ENCODE measurements around the gene SAMD4B.

SAMD4B gene

DNA sequence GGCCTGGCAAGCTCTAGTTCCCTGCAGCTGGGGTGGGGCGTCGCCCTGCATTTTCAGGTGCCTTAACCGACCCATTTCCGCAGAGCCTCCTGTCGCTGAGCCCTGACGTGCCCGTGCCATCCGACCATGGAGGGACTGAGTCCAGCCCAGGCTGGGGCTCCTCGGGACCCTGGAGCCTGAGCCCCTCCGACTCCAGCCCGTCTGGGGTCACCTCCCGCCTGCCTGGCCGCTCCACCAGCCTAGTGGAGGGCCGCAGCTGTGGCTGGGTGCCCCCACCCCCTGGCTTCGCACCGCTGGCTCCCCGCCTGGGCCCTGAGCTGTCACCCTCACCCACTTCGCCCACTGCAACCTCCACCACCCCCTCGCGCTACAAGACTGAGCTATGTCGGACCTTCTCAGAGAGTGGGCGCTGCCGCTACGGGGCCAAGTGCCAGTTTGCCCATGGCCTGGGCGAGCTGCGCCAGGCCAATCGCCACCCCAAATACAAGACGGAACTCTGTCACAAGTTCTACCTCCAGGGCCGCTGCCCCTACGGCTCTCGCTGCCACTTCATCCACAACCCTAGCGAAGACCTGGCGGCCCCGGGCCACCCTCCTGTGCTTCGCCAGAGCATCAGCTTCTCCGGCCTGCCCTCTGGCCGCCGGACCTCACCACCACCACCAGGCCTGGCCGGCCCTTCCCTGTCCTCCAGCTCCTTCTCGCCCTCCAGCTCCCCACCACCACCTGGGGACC is 65.6 kb downstream of the SAMD4B start:
- peak in 1 of 3 donors; percentile 46 for DNase-seq (ENCODE audit: low read depth in 3 of 3, low spot score in 1 of 3)

DNA sequence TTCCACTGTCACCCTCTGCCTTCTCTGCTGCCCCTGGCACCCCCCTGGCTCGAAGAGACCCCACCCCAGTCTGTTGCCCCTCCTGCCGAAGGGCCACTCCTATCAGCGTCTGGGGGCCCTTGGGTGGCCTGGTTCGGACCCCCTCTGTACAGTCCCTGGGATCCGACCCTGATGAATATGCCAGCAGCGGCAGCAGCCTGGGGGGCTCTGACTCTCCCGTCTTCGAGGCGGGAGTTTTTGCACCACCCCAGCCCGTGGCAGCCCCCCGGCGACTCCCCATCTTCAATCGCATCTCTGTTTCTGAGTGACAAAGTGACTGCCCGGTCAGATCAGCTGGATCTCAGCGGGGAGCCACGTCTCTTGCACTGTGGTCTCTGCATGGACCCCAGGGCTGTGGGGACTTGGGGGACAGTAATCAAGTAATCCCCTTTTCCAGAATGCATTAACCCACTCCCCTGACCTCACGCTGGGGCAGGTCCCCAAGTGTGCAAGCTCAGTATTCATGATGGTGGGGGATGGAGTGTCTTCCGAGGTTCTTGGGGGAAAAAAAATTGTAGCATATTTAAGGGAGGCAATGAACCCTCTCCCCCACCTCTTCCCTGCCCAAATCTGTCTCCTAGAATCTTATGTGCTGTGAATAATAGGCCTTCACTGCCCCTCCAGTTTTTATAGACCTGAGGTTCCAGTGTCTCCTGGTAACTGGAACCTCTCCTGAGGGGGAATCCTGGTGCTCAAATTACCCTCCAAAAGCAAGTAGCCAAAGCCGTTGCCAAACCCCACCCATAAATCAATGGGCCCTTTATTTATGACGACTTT is 66.4 kb downstream of the SAMD4B start:
- DNase-seq (ENCODE audit: low read depth in 3 of 3, low spot score in 1 of 3): no peak

DNA sequence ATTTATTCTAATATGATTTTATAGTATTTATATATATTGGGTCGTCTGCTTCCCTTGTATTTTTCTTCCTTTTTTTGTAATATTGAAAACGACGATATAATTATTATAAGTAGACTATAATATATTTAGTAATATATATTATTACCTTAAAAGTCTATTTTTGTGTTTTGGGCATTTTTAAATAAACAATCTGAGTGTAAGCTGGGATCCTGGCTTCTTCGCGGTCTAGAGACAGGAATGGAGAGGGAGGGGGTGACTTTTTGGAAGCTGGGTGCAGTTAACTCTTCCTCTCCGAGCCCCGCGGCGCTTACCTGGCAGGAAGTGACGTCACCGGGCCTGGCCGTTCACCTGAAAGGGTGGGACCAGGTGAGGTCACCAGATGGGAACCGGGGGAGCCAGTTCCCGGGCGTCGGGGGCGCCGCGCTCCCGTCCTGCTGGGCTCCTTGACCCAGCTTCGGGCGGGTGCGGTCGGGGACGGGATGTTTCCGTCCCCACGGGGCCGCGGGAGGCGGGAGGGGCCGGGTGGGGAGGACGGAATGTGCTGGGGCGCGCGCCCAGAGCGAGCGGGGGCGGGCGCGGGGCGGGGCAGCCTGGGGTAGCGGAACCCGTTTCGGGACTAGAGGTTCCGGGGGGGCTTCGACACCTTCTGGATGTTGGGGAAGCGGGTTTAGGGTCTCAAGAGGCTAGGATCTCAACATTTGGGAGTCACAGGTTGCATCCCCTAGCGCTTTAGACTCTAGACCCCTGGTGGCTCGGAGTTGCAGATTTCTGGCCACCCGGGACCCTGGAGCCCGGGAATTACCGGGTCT is 67.2 kb downstream of the SAMD4B start:
- DNase-seq (ENCODE audit: low read depth in 3 of 3, low spot score in 1 of 3): peak; percentile 67 to 85 (median 84)

DNA sequence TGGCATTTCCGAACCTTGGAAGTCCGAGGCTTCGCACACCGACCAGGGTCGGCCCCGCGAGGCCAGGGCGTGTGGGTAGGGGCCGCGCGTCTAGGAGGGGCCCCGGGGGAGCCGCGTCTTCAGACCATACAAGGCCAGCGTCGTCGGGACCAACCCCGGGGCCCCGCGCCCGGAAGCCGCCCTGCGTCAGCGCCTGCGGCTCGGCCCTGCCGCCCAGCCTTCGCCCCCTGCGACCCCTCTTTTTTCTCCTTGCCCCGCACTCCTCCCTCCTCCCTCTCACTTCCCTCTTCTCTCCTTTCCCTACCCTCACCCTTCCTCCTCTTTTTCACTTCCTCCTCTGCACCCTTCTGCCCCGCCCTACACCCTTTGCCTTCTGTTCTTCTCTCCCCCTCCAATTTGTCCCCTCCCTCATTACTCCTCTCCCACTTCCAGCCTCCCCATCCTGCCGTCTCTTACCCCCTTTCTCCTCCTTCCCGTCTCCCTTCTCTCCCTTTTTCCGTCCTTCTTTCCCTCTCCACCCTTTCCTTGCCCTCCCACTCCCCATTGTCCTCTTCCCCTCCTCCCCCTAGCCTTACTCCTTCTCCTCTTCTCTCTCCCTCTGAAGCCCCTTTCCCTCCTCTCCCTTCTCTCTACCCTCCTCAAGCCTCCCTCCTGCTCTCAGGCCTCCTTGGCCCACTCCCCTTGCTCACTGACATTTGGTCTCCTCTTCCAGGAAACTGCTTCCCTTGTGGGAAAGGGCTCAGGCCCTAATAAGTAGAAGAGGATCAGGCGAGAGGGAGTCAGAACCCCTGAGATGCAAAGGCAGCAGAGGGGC is 68.0 kb downstream of the SAMD4B start:
- peak in 2 of 3 donors; percentile 58 to 65 for DNase-seq (ENCODE audit: low read depth in 3 of 3, low spot score in 1 of 3)

GRCh38 chr19:39410831-39411080 is 68.5 kb downstream of the SAMD4B start:
- DNase-seq (ENCODE audit: low read depth in 3 of 3, low spot score in 1 of 3): no peak

DNA sequence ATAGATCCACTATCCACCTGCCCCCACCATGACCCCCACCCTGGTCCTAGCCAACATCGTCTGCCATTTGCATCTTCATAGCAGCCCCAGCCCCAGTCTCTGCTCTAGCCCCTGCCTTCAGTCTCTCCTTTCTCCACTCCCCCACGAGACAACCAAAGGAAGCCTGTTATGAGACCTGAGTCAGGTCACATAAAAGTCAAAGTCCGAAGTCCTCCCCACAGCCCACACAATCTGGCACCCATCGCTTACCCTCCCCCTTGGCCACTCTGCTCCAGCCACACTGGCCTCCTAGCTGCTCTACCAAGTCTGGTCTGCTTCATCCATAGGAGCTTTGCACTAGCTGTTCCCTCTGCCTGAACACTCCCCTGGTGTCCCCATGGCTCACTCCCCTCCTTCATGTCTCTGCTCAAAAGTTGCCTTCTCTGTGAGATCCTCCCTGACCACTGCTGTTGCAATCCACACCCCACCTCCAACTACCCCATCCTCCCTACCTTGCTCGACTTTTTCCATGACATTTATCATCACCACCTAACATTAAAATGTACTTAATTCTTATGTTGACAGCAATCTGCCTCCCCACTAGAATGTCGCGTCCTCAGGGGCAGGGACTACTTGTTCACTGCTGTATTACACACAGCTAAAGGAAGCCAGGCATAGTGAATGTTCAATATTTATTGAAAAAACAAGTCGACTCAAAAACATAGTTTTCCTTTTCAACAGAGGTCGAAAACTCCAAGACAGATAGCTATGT is 69.0 kb downstream of the SAMD4B start:
- no peak for DNase-seq (ENCODE audit: low read depth in 3 of 3, low spot score in 1 of 3)

GRCh38 chr19:39411832-39412099 is 69.5 kb downstream of the SAMD4B start:
- peak; percentile 79 to 86 (median 85) for DNase-seq (ENCODE audit: low read depth in 3 of 3, low spot score in 1 of 3)

GRCh38 chr19:39412100-39412866 is 70.1 kb downstream of the SAMD4B start, which contains the start of gene PLEKHG2:
Gene PLEKHG2, plus strand, starts transcription at chr19:39412669. Its CDS starts 1,418 bp downstream, at chr19:39414087.
- DNase-seq (ENCODE audit: low read depth in 3 of 3, low spot score in 1 of 3): peak; percentile 94 to 100 (median 99)

DNA sequence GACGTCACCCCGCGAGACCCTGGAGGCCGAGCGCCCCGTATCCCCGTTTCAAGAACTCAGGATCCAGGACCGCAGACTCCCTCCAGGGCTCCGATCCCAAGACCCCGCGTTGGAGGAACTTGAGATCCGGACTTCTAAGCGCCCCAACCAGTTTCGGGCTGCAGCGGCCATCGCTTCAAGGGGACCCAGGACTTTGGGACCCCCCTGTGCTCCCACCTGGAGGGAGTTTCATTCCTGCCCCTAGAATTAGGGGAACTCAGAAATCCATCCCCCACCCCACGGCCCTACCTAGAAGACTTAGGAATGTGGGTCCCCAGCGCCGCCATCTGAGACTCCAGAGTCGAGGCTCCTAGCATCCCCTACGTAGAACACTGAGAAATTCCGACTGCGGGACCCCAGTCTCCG is 70.6 kb downstream of the SAMD4B start:
- no peak for DNase-seq (ENCODE audit: low read depth in 3 of 3, low spot score in 1 of 3)

DNA sequence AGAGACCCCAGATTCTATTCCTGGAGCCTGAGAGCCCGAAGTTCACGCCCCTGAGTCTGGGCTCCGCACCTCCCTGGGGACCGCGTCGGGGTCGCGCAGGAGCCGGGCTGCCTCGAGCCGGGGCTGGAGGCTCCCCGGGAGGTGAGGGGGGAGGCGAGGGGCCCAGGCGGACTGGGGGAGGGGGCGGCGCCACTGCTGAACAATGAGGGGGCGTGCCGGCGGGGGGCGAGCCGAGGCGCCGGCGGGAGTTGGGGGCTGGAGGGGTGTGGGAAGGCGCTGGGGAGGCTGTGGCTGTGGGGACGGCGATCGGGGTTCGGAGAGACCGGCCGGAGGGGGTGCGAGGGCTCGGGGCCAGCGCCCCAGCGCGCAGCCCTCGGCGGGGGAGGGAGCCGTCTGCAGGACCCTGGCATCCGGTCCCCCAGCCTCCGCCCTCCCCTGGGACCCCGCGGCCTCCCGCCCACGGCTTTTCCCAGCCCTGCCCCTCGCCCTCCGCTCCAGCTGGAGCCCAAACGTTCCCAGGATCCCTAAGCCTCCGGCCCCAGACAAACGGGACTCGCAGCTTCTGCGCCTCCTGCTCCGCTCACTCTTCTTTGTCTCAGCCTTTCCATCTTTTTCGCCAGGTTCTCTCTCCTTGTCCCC is 71.2 kb downstream of the SAMD4B start:
- no peak for DNase-seq (ENCODE audit: low read depth in 3 of 3, low spot score in 1 of 3)

DNA sequence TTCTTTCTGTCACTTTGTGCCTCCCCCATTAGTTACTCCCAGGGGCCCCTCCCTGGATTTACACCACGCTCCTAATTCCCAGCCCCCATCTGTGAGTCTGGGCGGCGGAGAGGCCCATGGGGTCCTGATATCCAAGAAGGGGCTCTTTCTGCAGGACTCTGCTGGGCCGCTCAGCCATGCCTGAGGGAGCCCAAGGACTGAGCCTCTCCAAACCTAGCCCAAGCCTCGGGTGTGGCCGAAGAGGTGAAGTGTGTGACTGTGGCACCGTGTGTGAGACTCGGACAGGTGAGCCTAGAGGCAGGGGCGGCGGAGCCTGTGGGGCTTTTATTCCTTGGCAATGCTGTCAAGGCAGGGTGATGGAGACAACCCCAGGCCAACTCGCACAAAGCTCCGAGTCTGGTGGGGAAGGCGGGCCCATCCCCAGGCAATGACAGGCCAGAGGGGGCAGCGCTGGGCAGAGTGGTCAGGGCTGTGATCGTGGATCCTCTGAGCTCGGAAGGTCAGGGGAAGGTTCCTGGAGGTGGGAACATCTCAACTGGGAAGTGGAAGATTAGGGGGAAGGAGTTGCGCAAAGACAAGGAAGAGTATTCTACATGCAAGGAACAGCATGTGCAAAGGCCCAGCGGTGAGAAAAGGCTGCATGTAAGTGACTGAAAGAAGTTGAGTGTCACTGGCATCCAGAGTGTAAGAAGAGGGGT is 71.8 kb downstream of the SAMD4B start:
- DNase-seq (ENCODE audit: low read depth in 3 of 3, low spot score in 1 of 3): no peak

GRCh38 chr19:39415111-39416046 is 73.2 kb downstream of the SAMD4B start:
- no peak for DNase-seq (ENCODE audit: low read depth in 3 of 3, low spot score in 1 of 3)

- no peak for DNase-seq (ENCODE audit: low read depth in 3 of 3, low spot score in 1 of 3)
Observed at GRCh38 chr19:39416152-39417120, 74.2 kb downstream of the SAMD4B start.

GRCh38 chr19:39417463-39418181 is 75.4 kb downstream of the SAMD4B start:
- no peak for DNase-seq (ENCODE audit: low read depth in 3 of 3, low spot score in 1 of 3)

DNA sequence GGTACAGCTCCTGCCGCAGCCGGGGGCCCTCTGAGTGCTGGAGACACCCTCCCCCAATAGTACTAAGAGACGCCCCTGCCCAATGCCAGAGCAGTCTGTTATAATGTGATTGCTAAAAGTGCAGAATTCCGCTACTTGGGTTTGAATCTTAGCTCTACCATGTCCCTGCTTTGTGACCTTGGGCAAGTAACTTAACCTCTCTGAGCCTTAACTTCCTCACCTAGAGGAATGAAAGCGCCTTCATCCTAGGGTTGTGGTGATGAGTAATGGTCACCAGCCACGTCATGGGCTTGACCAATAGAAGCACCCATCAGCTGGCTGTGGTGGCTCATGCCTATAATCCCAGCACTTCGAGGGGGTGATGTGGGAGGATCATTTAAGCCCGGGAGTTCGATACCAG is 76.8 kb downstream of the SAMD4B start:
- DNase-seq (ENCODE audit: low read depth in 3 of 3, low spot score in 1 of 3): no peak

GRCh38 chr19:39420769-39421168 is 78.5 kb downstream of the SAMD4B start:
- DNase-seq (ENCODE audit: low read depth in 3 of 3, low spot score in 1 of 3): no peak
